A549 (cell line): ENCODE data around the gene NCEH1.

Experiments
- ESRRA ChIP-seq: fragments of 150-350 bp; IDR thresholded peaks from 2 replicates; pipeline ENCODE4 v1.6.1; 2014; ENCODE audit warnings: mild to moderate bottlenecking, low read length, borderline replicate concordance
- FOXS1 ChIP-seq: fragments of 250-450 bp; sonication (Bioruptor Pico); IDR thresholded peaks from 2 replicates; pipeline ENCODE4 v1.5.0; 2020; ENCODE audit warnings: mild to moderate bottlenecking, moderate library complexity
- HOXB5 ChIP-seq: fragments of 250-450 bp; sonication (Bioruptor Pico); IDR thresholded peaks from 2 replicates; pipeline ENCODE4 v1.5.0; 2020; ENCODE audit warnings: mild to moderate bottlenecking, moderate library complexity
- POLR2A ChIP-seq: IDR thresholded peaks from 2 replicates; pipeline ENCODE4 v1.6.1; 2012; ENCODE audit warnings: mild to moderate bottlenecking, low read length
- TF ChIP-seq, protein P1 (sequence below): fragments of 200-600 bp; sonication (generic); IDR thresholded peaks from 2 replicates; pipeline ENCODE4 v1.6.1; 2016; ENCODE audit warnings: antibody characterized with exemption, mild to moderate bottlenecking, moderate library complexity
- TF ChIP-seq, protein P2 (sequence below): fragments of >200 bp; sonication (Bioruptor Twin); formaldehyde crosslinking; IDR thresholded peaks from 3 replicates; pipeline ENCODE4 v1.5.1; 2016

DNA sequence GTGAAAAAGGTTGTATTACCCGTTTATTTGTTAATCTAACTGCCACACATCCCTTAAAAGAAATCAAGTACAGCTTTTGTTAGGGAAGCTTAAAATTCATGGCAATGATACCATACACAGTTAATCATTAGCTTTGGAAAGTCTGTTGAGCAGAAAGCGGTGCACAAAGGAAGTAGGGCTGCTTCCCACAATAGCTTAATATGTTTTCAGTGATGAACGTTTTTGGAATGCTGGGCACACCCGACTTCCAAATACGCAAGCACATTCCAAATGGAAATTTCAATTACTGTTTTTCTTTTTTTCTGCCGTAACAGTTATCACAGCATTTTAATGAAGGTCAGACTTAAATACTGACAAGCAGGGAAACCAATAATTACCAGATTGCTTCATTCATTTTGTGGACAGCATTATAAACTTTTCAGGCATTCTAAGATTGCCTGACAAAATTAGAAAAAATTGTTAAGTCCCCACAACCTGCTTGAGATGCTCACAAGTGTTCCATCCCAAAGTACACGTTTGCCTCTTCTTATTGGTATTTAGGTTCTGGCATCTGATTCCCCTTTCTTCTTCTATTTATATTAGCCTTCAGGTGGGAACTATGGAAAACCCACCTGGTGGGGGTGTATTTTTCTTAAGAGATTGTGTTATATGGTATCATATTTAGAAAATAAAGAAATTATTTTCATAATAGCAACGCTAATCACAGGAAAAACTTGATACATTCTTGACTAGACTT is 38.5 kb upstream of the NCEH1 start:
- TF ChIP-seq, protein P1, sequence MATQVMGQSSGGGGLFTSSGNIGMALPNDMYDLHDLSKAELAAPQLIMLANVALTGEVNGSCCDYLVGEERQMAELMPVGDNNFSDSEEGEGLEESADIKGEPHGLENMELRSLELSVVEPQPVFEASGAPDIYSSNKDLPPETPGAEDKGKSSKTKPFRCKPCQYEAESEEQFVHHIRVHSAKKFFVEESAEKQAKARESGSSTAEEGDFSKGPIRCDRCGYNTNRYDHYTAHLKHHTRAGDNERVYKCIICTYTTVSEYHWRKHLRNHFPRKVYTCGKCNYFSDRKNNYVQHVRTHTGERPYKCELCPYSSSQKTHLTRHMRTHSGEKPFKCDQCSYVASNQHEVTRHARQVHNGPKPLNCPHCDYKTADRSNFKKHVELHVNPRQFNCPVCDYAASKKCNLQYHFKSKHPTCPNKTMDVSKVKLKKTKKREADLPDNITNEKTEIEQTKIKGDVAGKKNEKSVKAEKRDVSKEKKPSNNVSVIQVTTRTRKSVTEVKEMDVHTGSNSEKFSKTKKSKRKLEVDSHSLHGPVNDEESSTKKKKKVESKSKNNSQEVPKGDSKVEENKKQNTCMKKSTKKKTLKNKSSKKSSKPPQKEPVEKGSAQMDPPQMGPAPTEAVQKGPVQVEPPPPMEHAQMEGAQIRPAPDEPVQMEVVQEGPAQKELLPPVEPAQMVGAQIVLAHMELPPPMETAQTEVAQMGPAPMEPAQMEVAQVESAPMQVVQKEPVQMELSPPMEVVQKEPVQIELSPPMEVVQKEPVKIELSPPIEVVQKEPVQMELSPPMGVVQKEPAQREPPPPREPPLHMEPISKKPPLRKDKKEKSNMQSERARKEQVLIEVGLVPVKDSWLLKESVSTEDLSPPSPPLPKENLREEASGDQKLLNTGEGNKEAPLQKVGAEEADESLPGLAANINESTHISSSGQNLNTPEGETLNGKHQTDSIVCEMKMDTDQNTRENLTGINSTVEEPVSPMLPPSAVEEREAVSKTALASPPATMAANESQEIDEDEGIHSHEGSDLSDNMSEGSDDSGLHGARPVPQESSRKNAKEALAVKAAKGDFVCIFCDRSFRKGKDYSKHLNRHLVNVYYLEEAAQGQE, result no peak
- TF ChIP-seq, protein P2, sequence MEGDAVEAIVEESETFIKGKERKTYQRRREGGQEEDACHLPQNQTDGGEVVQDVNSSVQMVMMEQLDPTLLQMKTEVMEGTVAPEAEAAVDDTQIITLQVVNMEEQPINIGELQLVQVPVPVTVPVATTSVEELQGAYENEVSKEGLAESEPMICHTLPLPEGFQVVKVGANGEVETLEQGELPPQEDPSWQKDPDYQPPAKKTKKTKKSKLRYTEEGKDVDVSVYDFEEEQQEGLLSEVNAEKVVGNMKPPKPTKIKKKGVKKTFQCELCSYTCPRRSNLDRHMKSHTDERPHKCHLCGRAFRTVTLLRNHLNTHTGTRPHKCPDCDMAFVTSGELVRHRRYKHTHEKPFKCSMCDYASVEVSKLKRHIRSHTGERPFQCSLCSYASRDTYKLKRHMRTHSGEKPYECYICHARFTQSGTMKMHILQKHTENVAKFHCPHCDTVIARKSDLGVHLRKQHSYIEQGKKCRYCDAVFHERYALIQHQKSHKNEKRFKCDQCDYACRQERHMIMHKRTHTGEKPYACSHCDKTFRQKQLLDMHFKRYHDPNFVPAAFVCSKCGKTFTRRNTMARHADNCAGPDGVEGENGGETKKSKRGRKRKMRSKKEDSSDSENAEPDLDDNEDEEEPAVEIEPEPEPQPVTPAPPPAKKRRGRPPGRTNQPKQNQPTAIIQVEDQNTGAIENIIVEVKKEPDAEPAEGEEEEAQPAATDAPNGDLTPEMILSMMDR, result no peak
- no peak for TF ChIP-seq POLR2A
- no peak for TF ChIP-seq ESRRA
- peak; percentile 61; the same call in 1 of the 2 replicates for TF ChIP-seq HOXB5 (CRISPR knock-in tag)
- peak; percentile 0; the same call in 1 of the 2 replicates for TF ChIP-seq FOXS1 (CRISPR knock-in tag)
